ENCODE data around the gene SDK1. TPM values are rescaled to one million over a fixed set of nuclear protein-coding genes. Genes with fewer than 3 reads are reported as not detected.

The SDK1 gene
- total RNA-seq, 1 experiment from 2014 or later: 9.3 TPM

DNA sequence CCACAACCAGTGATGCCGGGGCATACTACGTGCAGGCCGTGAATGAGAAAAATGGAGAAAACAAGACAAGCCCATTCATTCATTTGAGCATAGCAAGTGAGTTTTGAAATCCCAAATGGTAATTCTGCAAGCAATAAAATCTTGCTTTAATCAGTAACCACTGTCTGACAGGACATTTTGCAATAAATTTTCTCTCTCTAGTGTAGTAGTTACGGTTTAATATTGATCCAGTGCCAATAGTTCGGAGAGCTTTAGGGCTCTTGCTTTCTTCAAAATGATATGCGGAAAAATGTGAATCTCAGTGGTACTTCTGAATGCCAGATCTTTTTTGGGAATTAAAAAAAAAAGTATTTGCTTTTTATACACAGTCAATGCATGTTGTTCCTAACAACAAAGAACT lies 520.4 kb downstream of the SDK1 start:
- H3K27me3 Mint-ChIP-seq (ENCODE audit: low read depth): no peaks in the 10 kb centered on the region
- H3K36me3 Mint-ChIP-seq: no peaks in the 10 kb centered on the region
- H3K27ac Mint-ChIP-seq: no peak overlapping the region
- peaks cover 26% of the 10 kb centered on the region for H3K4me1 Mint-ChIP-seq
- ChIA-PET POLR2A (no interaction called here), CTCF (no interaction called here)
- H3K9me3 Mint-ChIP-seq: no peaks in the 10 kb centered on the region
- no peak for ATAC-seq
- H3K4me3 Mint-ChIP-seq: no peak overlapping the region
- no peak for DNase-seq (ENCODE audit: low spot score)
- TF ChIP-seq ZNF416 (CRISPR knock-in tag; IDR thresholded peaks at IDR 0.05) (no peak), TP53 (CRISPR knock-in tag; IDR thresholded peaks at IDR 0.05) (no peak), ATF1 (CRISPR knock-in tag; IDR thresholded peaks at IDR 0.05) (no peak), OVOL2 (CRISPR knock-in tag; IDR thresholded peaks at IDR 0.05; ENCODE audit: borderline replicate concordance) (no peak), GTF2I (CRISPR knock-in tag; conservative IDR thresholded peaks at IDR 0.05) (no peak), NR2C2 (CRISPR knock-in tag; IDR thresholded peaks at IDR 0.05) (no peak), FOXP1 (CRISPR knock-in tag; IDR thresholded peaks at IDR 0.05; ENCODE audit: borderline replicate concordance) (no peak), ZNF263 (CRISPR knock-in tag; IDR thresholded peaks at IDR 0.05; ENCODE audit: low read depth) (no peak), FOXK1 (CRISPR knock-in tag; IDR thresholded peaks at IDR 0.05) (no peak), RELA (CRISPR knock-in tag; IDR thresholded peaks at IDR 0.05; ENCODE audit: borderline replicate concordance) (no peak)
- TF ChIP-seq, protein P1, sequence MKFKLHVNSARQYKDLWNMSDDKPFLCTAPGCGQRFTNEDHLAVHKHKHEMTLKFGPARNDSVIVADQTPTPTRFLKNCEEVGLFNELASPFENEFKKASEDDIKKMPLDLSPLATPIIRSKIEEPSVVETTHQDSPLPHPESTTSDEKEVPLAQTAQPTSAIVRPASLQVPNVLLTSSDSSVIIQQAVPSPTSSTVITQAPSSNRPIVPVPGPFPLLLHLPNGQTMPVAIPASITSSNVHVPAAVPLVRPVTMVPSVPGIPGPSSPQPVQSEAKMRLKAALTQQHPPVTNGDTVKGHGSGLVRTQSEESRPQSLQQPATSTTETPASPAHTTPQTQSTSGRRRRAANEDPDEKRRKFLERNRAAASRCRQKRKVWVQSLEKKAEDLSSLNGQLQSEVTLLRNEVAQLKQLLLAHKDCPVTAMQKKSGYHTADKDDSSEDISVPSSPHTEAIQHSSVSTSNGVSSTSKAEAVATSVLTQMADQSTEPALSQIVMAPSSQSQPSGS (CRISPR knock-in tag; IDR thresholded peaks at IDR 0.05; ENCODE audit: borderline replicate concordance, low read depth): no peak
- TF ChIP-seq, protein P2, sequence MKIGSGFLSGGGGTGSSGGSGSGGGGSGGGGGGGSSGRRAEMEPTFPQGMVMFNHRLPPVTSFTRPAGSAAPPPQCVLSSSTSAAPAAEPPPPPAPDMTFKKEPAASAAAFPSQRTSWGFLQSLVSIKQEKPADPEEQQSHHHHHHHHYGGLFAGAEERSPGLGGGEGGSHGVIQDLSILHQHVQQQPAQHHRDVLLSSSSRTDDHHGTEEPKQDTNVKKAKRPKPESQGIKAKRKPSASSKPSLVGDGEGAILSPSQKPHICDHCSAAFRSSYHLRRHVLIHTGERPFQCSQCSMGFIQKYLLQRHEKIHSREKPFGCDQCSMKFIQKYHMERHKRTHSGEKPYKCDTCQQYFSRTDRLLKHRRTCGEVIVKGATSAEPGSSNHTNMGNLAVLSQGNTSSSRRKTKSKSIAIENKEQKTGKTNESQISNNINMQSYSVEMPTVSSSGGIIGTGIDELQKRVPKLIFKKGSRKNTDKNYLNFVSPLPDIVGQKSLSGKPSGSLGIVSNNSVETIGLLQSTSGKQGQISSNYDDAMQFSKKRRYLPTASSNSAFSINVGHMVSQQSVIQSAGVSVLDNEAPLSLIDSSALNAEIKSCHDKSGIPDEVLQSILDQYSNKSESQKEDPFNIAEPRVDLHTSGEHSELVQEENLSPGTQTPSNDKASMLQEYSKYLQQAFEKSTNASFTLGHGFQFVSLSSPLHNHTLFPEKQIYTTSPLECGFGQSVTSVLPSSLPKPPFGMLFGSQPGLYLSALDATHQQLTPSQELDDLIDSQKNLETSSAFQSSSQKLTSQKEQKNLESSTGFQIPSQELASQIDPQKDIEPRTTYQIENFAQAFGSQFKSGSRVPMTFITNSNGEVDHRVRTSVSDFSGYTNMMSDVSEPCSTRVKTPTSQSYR (CRISPR knock-in tag; IDR thresholded peaks at IDR 0.05): no peak
- TF ChIP-seq, protein P3, sequence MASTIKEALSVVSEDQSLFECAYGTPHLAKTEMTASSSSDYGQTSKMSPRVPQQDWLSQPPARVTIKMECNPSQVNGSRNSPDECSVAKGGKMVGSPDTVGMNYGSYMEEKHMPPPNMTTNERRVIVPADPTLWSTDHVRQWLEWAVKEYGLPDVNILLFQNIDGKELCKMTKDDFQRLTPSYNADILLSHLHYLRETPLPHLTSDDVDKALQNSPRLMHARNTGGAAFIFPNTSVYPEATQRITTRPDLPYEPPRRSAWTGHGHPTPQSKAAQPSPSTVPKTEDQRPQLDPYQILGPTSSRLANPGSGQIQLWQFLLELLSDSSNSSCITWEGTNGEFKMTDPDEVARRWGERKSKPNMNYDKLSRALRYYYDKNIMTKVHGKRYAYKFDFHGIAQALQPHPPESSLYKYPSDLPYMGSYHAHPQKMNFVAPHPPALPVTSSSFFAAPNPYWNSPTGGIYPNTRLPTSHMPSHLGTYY (CRISPR knock-in tag; IDR thresholded peaks at IDR 0.05): no peak
- TF ChIP-seq, protein P4, sequence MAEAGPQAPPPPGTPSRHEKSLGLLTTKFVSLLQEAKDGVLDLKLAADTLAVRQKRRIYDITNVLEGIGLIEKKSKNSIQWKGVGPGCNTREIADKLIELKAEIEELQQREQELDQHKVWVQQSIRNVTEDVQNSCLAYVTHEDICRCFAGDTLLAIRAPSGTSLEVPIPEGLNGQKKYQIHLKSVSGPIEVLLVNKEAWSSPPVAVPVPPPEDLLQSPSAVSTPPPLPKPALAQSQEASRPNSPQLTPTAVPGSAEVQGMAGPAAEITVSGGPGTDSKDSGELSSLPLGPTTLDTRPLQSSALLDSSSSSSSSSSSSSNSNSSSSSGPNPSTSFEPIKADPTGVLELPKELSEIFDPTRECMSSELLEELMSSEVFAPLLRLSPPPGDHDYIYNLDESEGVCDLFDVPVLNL (CRISPR knock-in tag; IDR thresholded peaks at IDR 0.05; ENCODE audit: borderline replicate concordance, low read depth): no peak
- TF ChIP-seq, protein P5, sequence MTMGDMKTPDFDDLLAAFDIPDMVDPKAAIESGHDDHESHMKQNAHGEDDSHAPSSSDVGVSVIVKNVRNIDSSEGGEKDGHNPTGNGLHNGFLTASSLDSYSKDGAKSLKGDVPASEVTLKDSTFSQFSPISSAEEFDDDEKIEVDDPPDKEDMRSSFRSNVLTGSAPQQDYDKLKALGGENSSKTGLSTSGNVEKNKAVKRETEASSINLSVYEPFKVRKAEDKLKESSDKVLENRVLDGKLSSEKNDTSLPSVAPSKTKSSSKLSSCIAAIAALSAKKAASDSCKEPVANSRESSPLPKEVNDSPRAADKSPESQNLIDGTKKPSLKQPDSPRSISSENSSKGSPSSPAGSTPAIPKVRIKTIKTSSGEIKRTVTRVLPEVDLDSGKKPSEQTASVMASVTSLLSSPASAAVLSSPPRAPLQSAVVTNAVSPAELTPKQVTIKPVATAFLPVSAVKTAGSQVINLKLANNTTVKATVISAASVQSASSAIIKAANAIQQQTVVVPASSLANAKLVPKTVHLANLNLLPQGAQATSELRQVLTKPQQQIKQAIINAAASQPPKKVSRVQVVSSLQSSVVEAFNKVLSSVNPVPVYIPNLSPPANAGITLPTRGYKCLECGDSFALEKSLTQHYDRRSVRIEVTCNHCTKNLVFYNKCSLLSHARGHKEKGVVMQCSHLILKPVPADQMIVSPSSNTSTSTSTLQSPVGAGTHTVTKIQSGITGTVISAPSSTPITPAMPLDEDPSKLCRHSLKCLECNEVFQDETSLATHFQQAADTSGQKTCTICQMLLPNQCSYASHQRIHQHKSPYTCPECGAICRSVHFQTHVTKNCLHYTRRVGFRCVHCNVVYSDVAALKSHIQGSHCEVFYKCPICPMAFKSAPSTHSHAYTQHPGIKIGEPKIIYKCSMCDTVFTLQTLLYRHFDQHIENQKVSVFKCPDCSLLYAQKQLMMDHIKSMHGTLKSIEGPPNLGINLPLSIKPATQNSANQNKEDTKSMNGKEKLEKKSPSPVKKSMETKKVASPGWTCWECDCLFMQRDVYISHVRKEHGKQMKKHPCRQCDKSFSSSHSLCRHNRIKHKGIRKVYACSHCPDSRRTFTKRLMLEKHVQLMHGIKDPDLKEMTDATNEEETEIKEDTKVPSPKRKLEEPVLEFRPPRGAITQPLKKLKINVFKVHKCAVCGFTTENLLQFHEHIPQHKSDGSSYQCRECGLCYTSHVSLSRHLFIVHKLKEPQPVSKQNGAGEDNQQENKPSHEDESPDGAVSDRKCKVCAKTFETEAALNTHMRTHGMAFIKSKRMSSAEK (CRISPR knock-in tag; IDR thresholded peaks at IDR 0.05; ENCODE audit: borderline replicate concordance): no peak
- TF ChIP-seq, protein P6, sequence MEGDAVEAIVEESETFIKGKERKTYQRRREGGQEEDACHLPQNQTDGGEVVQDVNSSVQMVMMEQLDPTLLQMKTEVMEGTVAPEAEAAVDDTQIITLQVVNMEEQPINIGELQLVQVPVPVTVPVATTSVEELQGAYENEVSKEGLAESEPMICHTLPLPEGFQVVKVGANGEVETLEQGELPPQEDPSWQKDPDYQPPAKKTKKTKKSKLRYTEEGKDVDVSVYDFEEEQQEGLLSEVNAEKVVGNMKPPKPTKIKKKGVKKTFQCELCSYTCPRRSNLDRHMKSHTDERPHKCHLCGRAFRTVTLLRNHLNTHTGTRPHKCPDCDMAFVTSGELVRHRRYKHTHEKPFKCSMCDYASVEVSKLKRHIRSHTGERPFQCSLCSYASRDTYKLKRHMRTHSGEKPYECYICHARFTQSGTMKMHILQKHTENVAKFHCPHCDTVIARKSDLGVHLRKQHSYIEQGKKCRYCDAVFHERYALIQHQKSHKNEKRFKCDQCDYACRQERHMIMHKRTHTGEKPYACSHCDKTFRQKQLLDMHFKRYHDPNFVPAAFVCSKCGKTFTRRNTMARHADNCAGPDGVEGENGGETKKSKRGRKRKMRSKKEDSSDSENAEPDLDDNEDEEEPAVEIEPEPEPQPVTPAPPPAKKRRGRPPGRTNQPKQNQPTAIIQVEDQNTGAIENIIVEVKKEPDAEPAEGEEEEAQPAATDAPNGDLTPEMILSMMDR (IDR thresholded peaks at IDR 0.05): no peak
- TF ChIP-seq, protein P7, sequence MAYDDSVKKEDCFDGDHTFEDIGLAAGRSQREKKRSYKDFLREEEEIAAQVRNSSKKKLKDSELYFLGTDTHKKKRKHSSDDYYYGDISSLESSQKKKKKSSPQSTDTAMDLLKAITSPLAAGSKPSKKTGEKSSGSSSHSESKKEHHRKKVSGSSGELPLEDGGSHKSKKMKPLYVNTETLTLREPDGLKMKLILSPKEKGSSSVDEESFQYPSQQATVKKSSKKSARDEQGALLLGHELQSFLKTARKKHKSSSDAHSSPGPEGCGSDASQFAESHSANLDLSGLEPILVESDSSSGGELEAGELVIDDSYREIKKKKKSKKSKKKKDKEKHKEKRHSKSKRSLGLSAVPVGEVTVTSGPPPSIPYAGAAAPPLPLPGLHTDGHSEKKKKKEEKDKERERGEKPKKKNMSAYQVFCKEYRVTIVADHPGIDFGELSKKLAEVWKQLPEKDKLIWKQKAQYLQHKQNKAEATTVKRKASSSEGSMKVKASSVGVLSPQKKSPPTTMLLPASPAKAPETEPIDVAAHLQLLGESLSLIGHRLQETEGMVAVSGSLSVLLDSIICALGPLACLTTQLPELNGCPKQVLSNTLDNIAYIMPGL (CRISPR knock-in tag; IDR thresholded peaks at IDR 0.05): no peak
- TF ChIP-seq, protein P8, sequence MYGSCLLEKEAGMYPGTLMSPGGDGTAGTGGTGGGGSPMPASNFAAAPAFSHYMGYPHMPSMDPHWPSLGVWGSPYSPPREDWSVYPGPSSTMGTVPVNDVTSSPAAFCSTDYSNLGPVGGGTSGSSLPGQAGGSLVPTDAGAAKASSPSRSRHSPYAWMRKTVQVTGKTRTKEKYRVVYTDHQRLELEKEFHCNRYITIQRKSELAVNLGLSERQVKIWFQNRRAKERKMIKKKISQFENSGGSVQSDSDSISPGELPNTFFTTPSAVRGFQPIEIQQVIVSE (CRISPR knock-in tag; IDR thresholded peaks at IDR 0.05; ENCODE audit: borderline replicate concordance): no peak
- TF ChIP-seq, protein P9, sequence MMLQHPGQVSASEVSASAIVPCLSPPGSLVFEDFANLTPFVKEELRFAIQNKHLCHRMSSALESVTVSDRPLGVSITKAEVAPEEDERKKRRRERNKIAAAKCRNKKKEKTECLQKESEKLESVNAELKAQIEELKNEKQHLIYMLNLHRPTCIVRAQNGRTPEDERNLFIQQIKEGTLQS (CRISPR knock-in tag; conservative IDR thresholded peaks at IDR 0.05): no peak

Measured in WTC11 (cell line).